GM18909 (cell line): Measurements from ENCODE around the gene GPR39.

Source experiments
- ATAC-seq: cut with Tn5 transposase; IDR thresholded peaks from one replicate; pipeline ENCODE4 v1.9.1; 2021; ENCODE audit warnings: mild to moderate bottlenecking; ENCODE audit not compliant: unreplicated experiment, poor library complexity

The GPR39 gene

GRCh38 chr2:132659331-132659730 is 242.7 kb downstream of the GPR39 start:
- no peak for ATAC-seq

GRCh38 chr2:132662732-132663131 is 246.1 kb downstream of the GPR39 start:
- no peak for ATAC-seq

GRCh38 chr2:132664096-132664495 is 247.5 kb downstream of the GPR39 start:
- no peak for ATAC-seq

GRCh38 chr2:132665401-132666140 is 249.0 kb downstream of the GPR39 start:
- ATAC-seq: no peak

GRCh38 chr2:132667706-132668105 is 251.1 kb downstream of the GPR39 start:
- ATAC-seq: no peak

- ATAC-seq: no peak
Observed at GRCh38 chr2:132668189-132668823, 251.7 kb downstream of the GPR39 start.

- no peak for ATAC-seq
Observed at GRCh38 chr2:132668987-132669907, 252.6 kb downstream of the GPR39 start.

GRCh38 chr2:132669908-132670495 is 253.4 kb downstream of the GPR39 start, which contains the start of gene LYPD1:
LYPD1 (minus strand) TSS chr2:132670205; CDS start chr2:132669932, 273 bp downstream.
- no peak for ATAC-seq

- no peak for ATAC-seq
Observed at GRCh38 chr2:132670496-132671150, 254.0 kb downstream of the GPR39 start.

GRCh38 chr2:132671151-132671835 is 254.7 kb downstream of the GPR39 start:
- ATAC-seq: no peak

- no peak for ATAC-seq
Observed at GRCh38 chr2:132676999-132677398, 260.4 kb downstream of the GPR39 start.

- ATAC-seq: no peak
Observed at GRCh38 chr2:132677661-132678060, 261.1 kb downstream of the GPR39 start.

GRCh38 chr2:132678483-132678882 is 261.9 kb downstream of the GPR39 start:
- no peak for ATAC-seq

GRCh38 chr2:132680544-132680943 is 263.9 kb downstream of the GPR39 start:
- no peak for ATAC-seq

GRCh38 chr2:132681766-132682165 is 265.2 kb downstream of the GPR39 start:
- ATAC-seq: no peak

GRCh38 chr2:132690664-132691303 is 274.2 kb downstream of the GPR39 start:
- no peak for ATAC-seq

- ATAC-seq: no peak
Observed at GRCh38 chr2:132691556-132691955, 275.0 kb downstream of the GPR39 start.

- no peak for ATAC-seq
Observed at GRCh38 chr2:132692816-132693215, 276.2 kb downstream of the GPR39 start.
